NCI-H2107 (cell line): ENCODE results near the gene GUCD1.

ENCODE experiments used
- DNase-seq: peaks from one replicate; lab custom pipeline; 2025; lab: John Stamatoyannopoulos, UW

GUCD1 gene

GRCh38 chr22:24590596-24591173, 35.7 kb upstream of the GUCD1 start:
- DNase-seq: no peak

- DNase-seq: no peak
These were observed 34.6 kb upstream of the GUCD1 start for GRCh38 chr22:24589518-24590030.

- DNase-seq: no peak
These were observed 34.0 kb upstream of the GUCD1 start for GRCh38 chr22:24588757-24589481.

- DNase-seq: no peak
These were observed 33.4 kb upstream of the GUCD1 start for GRCh38 chr22:24588381-24588756.

- no peak for DNase-seq
These were observed 33.0 kb upstream of the GUCD1 start for GRCh38 chr22:24587948-24588347.

- no peak for DNase-seq
These were observed 32.3 kb upstream of the GUCD1 start for GRCh38 chr22:24587251-24587650.

GRCh38 chr22:24585927-24586546, 31.1 kb upstream of the GUCD1 start:
- DNase-seq: no peak

GRCh38 chr22:24585461-24585860, 30.5 kb upstream of the GUCD1 start:
- DNase-seq: no peak

- no peak for DNase-seq
These were observed 30.0 kb upstream of the GUCD1 start for GRCh38 chr22:24584871-24585411.

GRCh38 chr22:24584166-24584790, 29.3 kb upstream of the GUCD1 start:
- no peak for DNase-seq

GRCh38 chr22:24583221-24584165, 28.6 kb upstream of the GUCD1 start:
- peak; percentile 70 for DNase-seq

- no peak for DNase-seq
These were observed 27.3 kb upstream of the GUCD1 start for GRCh38 chr22:24582056-24582814.

GRCh38 chr22:24580276-24580675, 25.3 kb upstream of the GUCD1 start:
- no peak for DNase-seq

- DNase-seq: no peak
These were observed 24.3 kb upstream of the GUCD1 start for GRCh38 chr22:24579258-24579601.

- DNase-seq: no peak
These were observed 23.7 kb upstream of the GUCD1 start for GRCh38 chr22:24578355-24579257.

- DNase-seq: no peak
These were observed 21.8 kb upstream of the GUCD1 start for GRCh38 chr22:24576778-24577177.

GRCh38 chr22:24571266-24571665, 16.3 kb upstream of the GUCD1 start:
- no peak for DNase-seq

GRCh38 chr22:24567668-24568067, 12.7 kb upstream of the GUCD1 start:
- DNase-seq: no peak

- DNase-seq: no peak
These were observed 12.1 kb upstream of the GUCD1 start for GRCh38 chr22:24566899-24567511.
